B cell (primary cell): ENCODE results near the gene SLC30A7. TPM values are rescaled to one million over a fixed set of nuclear protein-coding genes. Genes with fewer than 3 reads are reported as not detected.

Source experiments
- ATAC-seq: fragments of 200-7000 bp; cut with Tn5 transposase; one replicate; pipeline ENCODE4 v1.10.0; 2021; ENCODE audit warnings: low read depth, mild to moderate bottlenecking, moderate number of reproducible peaks, moderate library complexity
- CTCF ChIA-PET: fragments of 350-600 bp; sonication (Branson Sonifier 250); formaldehyde crosslinking; loops from one replicate; lab custom pipeline; 2021; ENCODE audit warnings: antibody characterized with exemption, inconsistent platforms; lab: Charles Lee
- POLR2A ChIA-PET: fragments of 350-600 bp; sonication (Branson Sonifier 250); formaldehyde crosslinking; loops from one replicate; lab custom pipeline; 2021; ENCODE audit warnings: antibody characterized with exemption; lab: Charles Lee
- DNase-seq: peaks from one replicate; pipeline ENCODE4 v3.0.0; 2013
- H2AFZ ChIP-seq: 2 replicates; pipeline ENCODE4 v1.6.1; 2012; ENCODE audit warnings: mild to moderate bottlenecking, low read depth, low read length; ENCODE audit not compliant: insufficient read depth, poor library complexity, severe bottlenecking
- H3K27ac ChIP-seq, 2 donors: 1 replicate in 1 of 2; 2 replicates in 1 of 2; pipeline ENCODE4 v1.5.1; 2012 to 2013; ENCODE audit warnings: low read length in 2 of 2, mild to moderate bottlenecking in 2 of 2, moderate library complexity in 1 of 2
- H3K27me3 ChIP-seq, 4 experiments: fragments of 200-600 bp in 1 of 4; sonication (generic) in 1 of 4; replicated peaks in 1 of 4; 1 replicate in 2 of 4; 2 replicates in 2 of 4; pipeline versions ENCODE4 v1.6.1 to v1.7.0; 2013 to 2016; ENCODE audit warnings: low read length in 3 of 4, mild to moderate bottlenecking in 2 of 4, mixed read lengths in 1 of 4, moderate library complexity in 1 of 4; ENCODE audit not compliant: insufficient read depth in 4 of 4, control insufficient read depth in 3 of 4; ENCODE audit errors: control extremely low read depth in 1 of 4
- H3K36me3 ChIP-seq, 2 experiments: replicated peaks in 1 of 2; 1 replicate in 1 of 2; 2 replicates in 1 of 2; pipeline versions ENCODE4 v1.6.1 to v1.7.1; 2013; ENCODE audit warnings: low read length in 1 of 2; ENCODE audit not compliant: insufficient read depth in 2 of 2, control insufficient read depth in 1 of 2; ENCODE audit errors: control extremely low read depth in 1 of 2, extremely low read depth in 1 of 2
- H3K4me1 ChIP-seq, 2 donors: fragments of 200-600 bp in 1 of 2; sonication (generic) in 1 of 2; 1 replicate in 1 of 2; 2 replicates in 1 of 2; pipeline versions ENCODE4 v1.5.1 to v1.6.1; 2013 to 2017; ENCODE audit warnings: low read length in 2 of 2; ENCODE audit not compliant: control insufficient read depth in 2 of 2, insufficient read depth in 2 of 2
- H3K4me2 ChIP-seq: replicated peaks from 2 replicates; pipeline ENCODE3; 2012; ENCODE audit warnings: mild to moderate bottlenecking, low read depth, low read length; ENCODE audit not compliant: poor library complexity, severe bottlenecking
- H3K4me3 ChIP-seq, 5 experiments: fragments of 200-600 bp in 1 of 5; sonication (generic) in 1 of 5; 1 replicate in 3 of 5; 2 replicates in 2 of 5; pipeline versions ENCODE4 v1.5.1 to v1.7.0; 2011 to 2016; ENCODE audit warnings: low read length in 4 of 5, mild to moderate bottlenecking in 4 of 5, low read depth in 2 of 5, control low read depth in 1 of 5, moderate library complexity in 1 of 5; ENCODE audit not compliant: insufficient read depth in 1 of 5; ENCODE audit errors: control extremely low read depth in 1 of 5, extremely low read depth in 1 of 5
- H3K79me2 ChIP-seq: fragments of 200-600 bp; sonication (generic); one replicate; pipeline ENCODE4 v1.6.0; 2016; ENCODE audit warnings: low read length; ENCODE audit not compliant: control insufficient read depth, insufficient read depth
- H3K9ac ChIP-seq: fragments of 200-600 bp; sonication (generic); 2 replicates; pipeline ENCODE4 v1.6.1; 2017; ENCODE audit warnings: mild to moderate bottlenecking, low read length, moderate library complexity
- H3K9me3 ChIP-seq, 3 donors: one replicate each; pipeline versions ENCODE4 v1.6.1 to v1.7.1; 2013; ENCODE audit warnings: low read length in 2 of 3; ENCODE audit not compliant: control insufficient read depth in 2 of 3, insufficient read depth in 1 of 3; ENCODE audit errors: control extremely low read depth in 1 of 3
- H4K20me1 ChIP-seq: 2 replicates; pipeline ENCODE4 v1.6.0; 2012; ENCODE audit warnings: mild to moderate bottlenecking, low read length; ENCODE audit not compliant: insufficient read depth, control insufficient read depth, poor library complexity, severe bottlenecking
- H3K27ac Mint-ChIP-seq: one replicate; pipeline ENCODE4 v1.8.0; 2021; ENCODE audit warnings: mixed read lengths
- H3K27me3 Mint-ChIP-seq: one replicate; pipeline ENCODE4 v1.8.0; 2021; ENCODE audit warnings: mixed read lengths
- H3K4me1 Mint-ChIP-seq: one replicate; pipeline ENCODE4 v1.8.0; 2021; ENCODE audit warnings: mixed read lengths
- H3K4me3 Mint-ChIP-seq: one replicate; pipeline ENCODE4 v1.8.0; 2021; ENCODE audit warnings: mixed read lengths
- H3K9me3 Mint-ChIP-seq: one replicate; pipeline ENCODE4 v1.8.0; 2022; ENCODE audit warnings: mixed read lengths; ENCODE audit not compliant: insufficient read depth
- EZH2 ChIP-seq: IDR thresholded peaks from 2 replicates; pipeline ENCODE4 v1.6.1; 2012; ENCODE audit warnings: borderline replicate concordance, low read depth, mild to moderate bottlenecking, moderate library complexity, low read length; ENCODE audit not compliant: insufficient read depth, poor library complexity, severe bottlenecking
- WGBS: methylation state at CpG from one replicate; pipeline ENCODE4 v1.1.5; 2013; ENCODE audit warnings: missing lambda C conversion rate; ENCODE audit not compliant: insufficient coverage; 5-methylcytosine and 5-hydroxymethylcytosine counted together
- intact Hi-C: fragments of 100-400 bp; cut with micrococcal nuclease; formaldehyde crosslinking; loops from one replicate; pipeline ENCODE4 v1.10.0; 2022
- polyA plus RNA-seq: library from polyadenylated mRNA; depleted of rRNA; stranded (reverse); fragments of >200 nt; gene quantifications from 2 replicates; pipeline ENCODE4 v1.2.3, GENCODE V29; 2012
- total RNA-seq, 2 donors: library from RNA; stranded (reverse); fragments of 120-200 nt in 1 of 2; gene quantifications; 1 replicate in 1 of 2; 2 replicates in 1 of 2; pipeline versions ENCODE4 v1.2.3 to v1.2.4, GENCODE V29; 2013 to 2022
- TF ChIP-seq, protein P1 (sequence below): fragments of 200-600 bp; IDR thresholded peaks from one replicate; pipeline ENCODE4 v1.8.0; 2022; ENCODE audit warnings: antibody characterized with exemption, mild to moderate bottlenecking

SLC30A7 gene
- total and polyA plus RNA-seq, 2 donors (not counting 1 experiment from before 2014, with no cell fraction given): 5.2 to 28.6 TPM

GRCh38 chr1:100995198-100995988 is 99.5 kb downstream of the SLC30A7 start:
- Histone ChIP-seq H3K27ac (peak overlapping the region; percentile 35 to 69), H3K4me1 (peaks cover 8 to 11% of the 10 kb centered on the region in 2 donors), H2AFZ (no peak overlapping the region), H3K79me2 (no peaks in the 10 kb centered on the region), H3K36me3 (peaks cover 2 to 20% of the 10 kb centered on the region in 2 experiments), H3K9me3 (no peaks in the 10 kb centered on the region), H3K4me3 (peak overlapping the region in 1 of 5 experiments; percentile 20), H3K9ac (peak overlapping the region; percentile 40), H4K20me1 (no peaks in the 10 kb centered on the region), H3K27me3 (no peaks in the 10 kb centered on the region), H3K4me2 (peak overlapping the region; percentile 52)
- intact Hi-C loops: no loop called here
- H3K27ac Mint-ChIP-seq: peak overlapping the region; percentile 78
- peak overlapping the region; percentile 20 for H3K4me3 Mint-ChIP-seq
- POLR2A ChIA-PET: no interaction called here
- TF ChIP-seq EZH2: no peak
- TF ChIP-seq, protein P1, sequence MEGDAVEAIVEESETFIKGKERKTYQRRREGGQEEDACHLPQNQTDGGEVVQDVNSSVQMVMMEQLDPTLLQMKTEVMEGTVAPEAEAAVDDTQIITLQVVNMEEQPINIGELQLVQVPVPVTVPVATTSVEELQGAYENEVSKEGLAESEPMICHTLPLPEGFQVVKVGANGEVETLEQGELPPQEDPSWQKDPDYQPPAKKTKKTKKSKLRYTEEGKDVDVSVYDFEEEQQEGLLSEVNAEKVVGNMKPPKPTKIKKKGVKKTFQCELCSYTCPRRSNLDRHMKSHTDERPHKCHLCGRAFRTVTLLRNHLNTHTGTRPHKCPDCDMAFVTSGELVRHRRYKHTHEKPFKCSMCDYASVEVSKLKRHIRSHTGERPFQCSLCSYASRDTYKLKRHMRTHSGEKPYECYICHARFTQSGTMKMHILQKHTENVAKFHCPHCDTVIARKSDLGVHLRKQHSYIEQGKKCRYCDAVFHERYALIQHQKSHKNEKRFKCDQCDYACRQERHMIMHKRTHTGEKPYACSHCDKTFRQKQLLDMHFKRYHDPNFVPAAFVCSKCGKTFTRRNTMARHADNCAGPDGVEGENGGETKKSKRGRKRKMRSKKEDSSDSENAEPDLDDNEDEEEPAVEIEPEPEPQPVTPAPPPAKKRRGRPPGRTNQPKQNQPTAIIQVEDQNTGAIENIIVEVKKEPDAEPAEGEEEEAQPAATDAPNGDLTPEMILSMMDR: no peak
- DNase-seq (peak; percentile 20), ATAC-seq (peak; percentile 17)
- H3K4me1 Mint-ChIP-seq: peaks cover 20% of the 10 kb centered on the region
- no peaks in the 10 kb centered on the region for H3K27me3 Mint-ChIP-seq
- no CpG with 5 or more reads among the region's 4 CpGs for whole genome bisulfite sequencing
- CTCF ChIA-PET: interaction anchor here (0.6 to 3.4 kb wide), 8 partner anchors 21 to 362 kb away, joined by 3 to 12 read pairs (median 4); no protein-coding TSS in a partner anchor
- no peaks in the 10 kb centered on the region for H3K9me3 Mint-ChIP-seq

DNA sequence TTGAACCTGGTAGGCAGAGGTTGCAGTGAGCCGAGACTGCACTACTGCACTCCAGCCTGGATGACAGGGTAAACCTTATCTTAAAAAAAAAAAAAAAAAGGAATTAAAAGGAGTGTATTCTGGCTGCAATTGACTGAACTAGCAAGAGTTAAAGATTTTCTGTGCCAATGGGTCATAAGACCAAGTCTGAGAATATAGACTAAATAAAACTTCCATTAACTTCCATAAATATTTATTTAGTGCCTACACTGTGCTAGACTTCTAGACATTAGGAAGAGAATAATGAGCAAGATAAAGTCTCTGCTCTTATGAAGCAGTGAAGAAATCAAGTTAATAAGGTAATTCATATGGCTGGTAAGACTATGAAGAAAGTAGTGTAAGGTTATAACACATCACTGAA is 102.5 kb downstream of the SLC30A7 start:
- Histone ChIP-seq H3K9ac (no peak overlapping the region), H4K20me1 (no peaks in the 10 kb centered on the region), H3K79me2 (no peaks in the 10 kb centered on the region), H3K27ac (no peak overlapping the region), H3K4me3 (no peak overlapping the region), H3K36me3 (peaks cover 8 to 14% of the 10 kb centered on the region in 2 experiments), H3K9me3 (no peaks in the 10 kb centered on the region), H3K27me3 (no peaks in the 10 kb centered on the region), H3K4me2 (no peak overlapping the region), H2AFZ (no peak overlapping the region), H3K4me1 (peaks cover 18 to 26% of the 10 kb centered on the region in 2 donors)
- Mint-ChIP-seq H3K9me3 (no peaks in the 10 kb centered on the region), H3K4me1 (peaks cover 38% of the 10 kb centered on the region), H3K4me3 (no peak overlapping the region), H3K27ac (no peak overlapping the region), H3K27me3 (no peaks in the 10 kb centered on the region)
- ChIA-PET CTCF (no interaction called here), POLR2A (no interaction called here)
- TF ChIP-seq EZH2: no peak
- TF ChIP-seq, protein P1: no peak
- DNase-seq (no peak), ATAC-seq (no peak)
- no CpG with 5 or more reads among the region's 1 CpG for WGBS
- intact Hi-C loops: no loop called here
